OCI-M1 (cell line): ENCODE results near the gene TPPP.

Experiments
- DNase-seq: peaks from one replicate; lab custom pipeline; 2025; lab: John Stamatoyannopoulos, UW

Gene TPPP

DNA sequence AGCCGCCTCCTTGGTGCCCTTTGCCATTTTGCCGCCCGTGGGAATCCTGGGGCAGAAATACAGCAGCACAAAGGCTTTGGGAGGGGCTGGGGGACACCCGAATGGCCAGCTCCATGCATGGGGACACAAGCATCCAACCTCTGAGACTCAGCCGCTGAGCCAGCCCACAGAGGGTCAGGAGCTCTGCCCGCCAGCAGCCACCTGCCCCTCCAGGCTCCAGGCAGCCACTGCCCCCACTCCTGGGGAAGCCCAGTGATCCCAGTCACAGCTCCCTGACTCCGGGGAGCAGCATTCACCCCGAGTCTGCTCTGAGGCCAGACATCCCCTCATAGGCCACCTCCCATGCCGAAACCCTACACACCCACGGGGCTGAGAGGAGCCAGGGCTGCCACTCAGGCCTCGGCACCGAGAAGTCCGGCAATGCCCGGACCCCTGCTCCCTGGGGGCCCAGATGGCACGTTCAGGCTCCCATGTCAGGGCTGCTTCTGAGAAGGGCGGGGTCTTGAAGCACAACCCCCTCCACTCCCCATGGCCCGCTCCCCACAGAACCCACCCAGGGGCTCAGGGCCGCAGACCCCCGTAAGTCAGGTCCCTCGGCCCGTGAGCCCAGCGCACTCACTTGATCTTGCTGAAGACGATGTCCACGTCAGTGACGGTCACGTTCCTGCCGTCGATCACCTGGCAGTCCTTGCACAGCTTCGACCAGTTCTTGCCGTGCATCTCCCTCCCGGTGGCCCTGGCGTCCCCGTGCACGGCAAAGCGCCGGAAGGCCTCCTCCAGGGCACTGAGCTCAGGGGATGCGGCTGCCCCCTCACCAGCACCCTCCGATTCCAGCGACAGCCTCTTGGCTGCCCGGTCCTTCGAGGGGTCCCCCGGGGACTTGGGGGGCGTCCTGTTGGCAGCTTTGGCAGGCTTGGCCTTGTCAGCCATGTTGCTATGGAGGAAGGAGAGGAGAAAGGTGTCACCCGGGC lies 15.7 kb downstream of the TPPP start:
- DNase-seq, result no peak

DNA sequence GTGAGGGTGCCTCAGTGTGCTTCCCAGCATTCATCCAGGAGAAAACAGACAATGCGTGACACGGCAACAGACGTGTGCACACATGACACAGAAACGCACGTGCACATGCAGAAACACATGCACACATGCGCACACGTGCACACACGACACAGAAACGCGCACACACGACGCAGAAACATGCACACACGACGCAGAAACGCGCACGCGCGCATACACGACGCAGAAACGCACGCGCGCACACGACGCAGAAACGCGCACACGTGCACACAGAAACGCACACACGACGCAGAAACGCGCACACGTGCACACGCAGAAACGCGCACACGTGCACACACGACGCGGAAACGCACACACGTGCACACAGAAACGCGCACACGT lies 16.5 kb downstream of the TPPP start:
- DNase-seq, result no peak

DNA sequence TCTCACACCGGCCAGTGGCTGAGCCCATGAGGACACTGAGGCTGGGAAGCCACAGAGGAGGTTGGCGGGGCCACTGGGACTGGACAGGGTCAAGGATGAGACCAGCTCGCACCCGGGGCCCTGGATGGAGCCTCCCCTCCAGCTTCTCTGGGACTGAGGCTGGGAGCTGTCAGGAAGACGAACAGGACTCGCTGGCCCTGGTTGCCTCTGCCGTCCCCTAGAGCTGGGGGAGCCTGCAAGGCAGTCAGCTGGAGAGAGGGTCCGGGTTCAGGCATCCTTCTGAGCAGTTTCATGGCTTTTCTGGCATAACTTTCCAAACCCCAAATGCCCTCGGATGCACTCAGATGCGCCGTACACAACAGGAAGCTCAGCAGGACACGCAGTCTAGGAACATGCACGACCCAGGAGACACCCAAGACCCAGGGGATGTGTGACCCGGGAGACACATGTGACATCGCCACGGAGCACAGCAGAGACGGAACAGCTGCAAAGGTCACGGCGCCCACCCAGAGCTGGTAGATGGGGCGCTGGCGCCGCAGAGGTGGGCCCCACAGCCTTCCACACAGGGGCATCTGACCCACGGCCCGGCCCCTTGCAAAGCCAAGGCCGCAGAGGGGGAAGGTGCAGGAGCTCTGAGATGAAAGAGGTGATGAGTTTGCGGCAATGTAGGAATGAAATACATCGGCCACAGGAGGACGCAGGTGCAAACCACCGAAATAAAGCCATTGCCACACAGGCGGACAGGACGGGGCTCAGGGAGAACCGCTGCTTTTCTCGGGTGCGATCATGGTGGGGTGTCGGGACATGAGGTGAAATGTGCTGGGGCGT lies 17.1 kb downstream of the TPPP start:
- DNase-seq, result no peak

DNA sequence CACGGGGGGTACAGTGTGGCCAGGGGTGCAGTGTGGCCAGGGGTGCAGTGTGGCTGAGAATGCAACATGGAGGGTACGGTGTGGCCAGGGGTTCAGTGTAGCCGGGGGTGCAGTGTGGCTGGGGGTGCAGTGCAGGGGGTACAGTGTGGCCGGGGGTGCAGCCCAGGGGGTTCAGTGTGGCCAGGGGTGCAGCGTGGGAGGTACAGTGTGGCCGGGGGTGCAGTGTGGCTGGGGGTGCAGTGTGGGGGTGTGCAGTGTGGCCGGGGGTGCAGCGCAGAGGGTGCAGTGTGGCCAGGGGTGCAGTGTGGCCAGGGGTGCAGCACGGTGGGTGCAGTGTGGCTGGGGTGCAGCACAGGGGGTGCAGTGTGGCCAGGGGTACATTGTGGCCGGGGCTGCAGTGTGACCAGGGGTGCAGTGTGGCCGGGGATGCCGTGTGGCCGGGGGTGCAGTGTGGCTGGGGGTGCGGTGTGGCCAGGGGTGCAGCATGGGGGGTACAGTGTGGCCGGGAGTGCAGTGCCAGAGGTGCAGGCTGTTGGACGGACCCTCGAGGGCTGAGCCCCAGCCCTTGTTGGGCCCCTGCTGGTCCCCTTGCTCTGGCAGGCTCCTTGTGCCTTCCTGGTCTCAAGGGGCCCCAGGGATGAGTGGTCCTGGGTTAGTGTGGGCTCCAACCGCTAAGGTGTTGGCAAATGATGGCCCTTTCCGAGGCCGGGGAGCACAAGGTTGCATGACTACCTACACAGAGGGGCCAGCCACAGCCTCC lies 17.9 kb downstream of the TPPP start:
- DNase-seq, result no peak

DNA sequence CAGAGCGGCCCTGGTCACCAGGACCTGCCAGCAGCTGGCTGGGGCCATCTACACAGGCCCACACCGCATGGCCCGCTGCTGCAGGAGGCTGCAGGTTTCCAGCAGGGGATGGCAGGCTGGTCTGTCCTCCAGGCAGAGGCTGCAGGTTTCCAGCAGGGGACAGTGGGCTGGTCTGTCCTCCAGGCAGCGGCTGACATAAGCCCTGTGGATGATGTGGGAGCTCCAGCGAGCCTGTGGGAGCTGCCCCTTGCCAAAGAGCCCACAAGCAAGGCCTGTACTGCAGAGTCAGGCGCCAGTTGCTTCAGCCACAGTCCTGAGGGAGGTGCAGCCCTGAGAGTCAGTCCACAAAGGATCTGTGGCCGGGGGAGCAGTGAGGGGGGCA lies 18.5 kb downstream of the TPPP start:
- DNase-seq, result no peak

DNA sequence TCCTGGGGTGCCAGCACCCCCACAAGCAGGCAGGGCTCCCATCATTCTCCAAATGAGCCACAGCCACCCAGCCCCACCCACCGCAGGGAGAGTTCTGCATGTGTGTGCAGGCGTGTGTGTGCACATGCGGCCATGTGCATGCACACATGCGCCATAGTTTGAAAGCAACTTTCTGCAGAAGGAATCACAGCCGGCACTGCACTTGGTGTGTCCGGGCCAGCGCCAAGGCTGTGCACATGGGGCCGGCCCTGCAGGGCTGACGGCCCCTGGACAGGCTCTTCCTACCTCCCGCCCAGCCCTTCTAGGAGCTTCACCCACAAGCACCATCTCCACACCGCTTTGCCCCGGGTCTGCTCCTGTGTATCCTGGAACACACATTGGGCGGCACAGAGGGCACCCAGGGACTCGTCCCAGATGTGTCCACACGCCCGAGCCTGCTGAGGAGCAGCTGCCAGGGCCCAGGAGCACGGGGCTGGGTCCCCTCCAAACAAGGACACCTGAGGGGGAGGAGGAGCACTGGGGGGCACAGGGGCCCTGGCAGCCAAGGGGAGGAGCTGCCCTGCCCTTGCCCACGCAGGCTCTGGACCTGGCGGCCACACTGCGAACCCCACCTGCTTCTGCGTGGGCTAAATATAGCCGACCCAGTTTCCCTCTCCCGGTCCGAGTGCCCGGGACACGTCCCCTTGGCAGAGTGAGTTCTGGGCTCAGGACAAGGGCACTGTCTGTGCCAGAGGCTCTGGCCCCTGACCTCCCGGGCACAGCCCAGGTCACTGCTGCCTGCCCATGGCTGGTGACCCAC lies 19.1 kb downstream of the TPPP start:
- no peak for DNase-seq

DNA sequence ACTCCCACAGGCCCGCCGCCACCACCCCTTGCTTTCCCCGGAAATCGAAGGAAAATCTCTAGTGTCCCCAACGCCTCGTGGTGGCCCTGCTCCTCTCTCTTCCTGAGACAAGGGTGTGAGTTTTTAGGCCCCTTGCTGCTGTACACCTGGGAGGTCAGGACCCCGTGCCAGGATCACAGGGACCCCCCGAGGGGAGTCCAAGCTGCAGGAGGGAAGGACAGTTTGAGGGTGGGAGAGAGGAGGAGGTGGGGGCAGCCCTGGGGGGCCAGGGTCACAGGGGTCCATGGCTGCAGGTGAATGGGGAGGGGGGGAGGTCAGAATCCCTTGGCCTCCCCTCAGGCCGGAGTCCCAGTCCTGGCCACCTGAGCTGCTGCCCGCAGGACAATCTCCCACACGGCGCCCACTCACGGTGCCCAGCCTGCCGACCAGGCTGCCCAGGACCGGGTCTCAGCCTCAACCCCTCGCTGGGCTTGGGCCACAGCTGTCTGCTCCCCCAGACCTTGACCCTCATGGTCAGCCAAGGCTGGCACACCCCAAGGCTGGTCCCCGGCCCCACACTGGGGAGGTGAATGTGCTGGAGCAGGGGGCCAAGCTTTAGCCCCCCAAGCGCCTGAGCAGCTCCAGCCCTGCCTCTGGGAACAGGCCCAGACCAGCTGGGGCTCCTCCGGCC lies 19.9 kb downstream of the TPPP start:
- no peak for DNase-seq

DNA sequence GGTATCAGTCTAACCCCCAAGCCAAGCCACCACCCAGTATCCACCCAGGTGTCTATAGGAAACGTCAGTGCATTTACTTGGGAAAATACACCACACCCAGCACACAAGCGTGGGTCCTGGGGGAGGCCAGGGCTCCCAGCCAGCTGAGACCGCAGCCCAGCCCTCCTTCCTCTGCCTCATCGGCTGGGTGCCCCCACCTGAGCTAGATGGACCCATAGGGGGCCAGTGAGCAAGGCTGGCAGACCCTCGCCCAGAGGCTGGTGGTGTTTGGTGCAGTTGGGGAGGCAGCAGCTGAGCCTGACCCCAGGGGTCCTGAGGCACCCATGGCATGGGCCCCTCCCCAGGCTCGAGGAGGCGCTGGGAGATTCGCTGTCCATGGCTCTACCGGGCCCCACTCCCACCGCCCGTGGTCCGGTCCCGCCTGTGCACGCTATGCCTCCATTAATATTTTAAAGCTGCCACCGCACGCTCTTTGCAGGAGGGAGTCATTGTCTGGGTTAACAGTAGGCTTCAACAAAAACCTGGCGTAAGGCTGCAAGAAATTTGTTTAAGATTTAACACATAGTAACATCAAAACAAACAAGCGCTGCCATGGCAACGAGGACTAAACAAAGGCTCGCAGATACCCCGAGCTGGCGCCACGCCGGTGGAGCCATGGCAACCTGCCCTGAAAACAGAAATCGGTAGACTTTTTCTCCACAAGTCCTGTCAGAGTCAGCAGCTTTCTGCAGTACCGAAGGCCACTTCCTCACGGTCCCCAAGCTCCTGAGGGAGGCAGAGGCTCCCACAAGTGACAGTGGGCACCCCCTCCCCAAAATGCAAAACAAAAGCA lies 20.6 kb downstream of the TPPP start:
- peak; percentile 52 for DNase-seq

DNA sequence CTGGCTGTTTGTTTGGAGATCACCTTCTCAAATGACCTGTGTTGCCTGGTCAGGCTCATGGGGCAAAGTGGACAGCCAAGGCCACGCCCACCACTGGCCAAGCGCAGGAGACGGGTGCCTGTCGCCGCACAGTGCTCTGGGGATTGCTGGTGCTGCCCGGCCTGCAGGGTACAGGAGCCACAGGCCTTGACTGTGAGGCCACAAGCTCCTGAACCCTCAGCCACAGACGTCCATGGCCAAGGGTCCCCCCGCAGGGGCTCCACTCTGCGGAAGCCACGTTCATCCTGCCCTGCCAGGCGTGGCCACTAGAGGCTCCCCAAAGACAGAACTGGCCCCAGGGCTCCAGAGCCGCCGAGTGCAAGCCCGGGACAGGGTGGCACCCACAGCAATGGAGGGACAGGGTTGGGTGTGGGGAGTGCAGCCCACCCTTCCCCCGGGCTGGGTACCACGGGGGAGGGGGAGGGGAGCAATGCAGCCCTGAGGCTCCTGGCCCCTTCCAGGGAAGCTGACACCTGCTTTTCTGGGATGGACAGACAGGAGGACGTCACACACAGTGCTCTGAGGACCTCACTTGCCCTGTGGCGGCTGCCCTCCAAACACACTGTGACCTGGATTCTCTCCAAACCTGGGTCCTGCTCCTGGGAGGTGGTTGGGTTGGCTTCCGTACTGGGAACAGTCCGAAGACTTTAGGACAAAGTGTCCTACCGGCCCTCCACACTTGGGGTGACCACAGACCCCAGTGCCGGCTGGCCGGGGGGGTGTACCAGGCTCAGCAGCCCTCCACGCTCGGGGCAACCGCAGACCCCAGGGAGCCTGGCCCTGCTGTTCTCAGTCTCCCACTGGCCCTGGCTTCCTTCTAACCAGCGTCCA lies 21.5 kb downstream of the TPPP start:
- DNase-seq, result peak; percentile 72

DNA sequence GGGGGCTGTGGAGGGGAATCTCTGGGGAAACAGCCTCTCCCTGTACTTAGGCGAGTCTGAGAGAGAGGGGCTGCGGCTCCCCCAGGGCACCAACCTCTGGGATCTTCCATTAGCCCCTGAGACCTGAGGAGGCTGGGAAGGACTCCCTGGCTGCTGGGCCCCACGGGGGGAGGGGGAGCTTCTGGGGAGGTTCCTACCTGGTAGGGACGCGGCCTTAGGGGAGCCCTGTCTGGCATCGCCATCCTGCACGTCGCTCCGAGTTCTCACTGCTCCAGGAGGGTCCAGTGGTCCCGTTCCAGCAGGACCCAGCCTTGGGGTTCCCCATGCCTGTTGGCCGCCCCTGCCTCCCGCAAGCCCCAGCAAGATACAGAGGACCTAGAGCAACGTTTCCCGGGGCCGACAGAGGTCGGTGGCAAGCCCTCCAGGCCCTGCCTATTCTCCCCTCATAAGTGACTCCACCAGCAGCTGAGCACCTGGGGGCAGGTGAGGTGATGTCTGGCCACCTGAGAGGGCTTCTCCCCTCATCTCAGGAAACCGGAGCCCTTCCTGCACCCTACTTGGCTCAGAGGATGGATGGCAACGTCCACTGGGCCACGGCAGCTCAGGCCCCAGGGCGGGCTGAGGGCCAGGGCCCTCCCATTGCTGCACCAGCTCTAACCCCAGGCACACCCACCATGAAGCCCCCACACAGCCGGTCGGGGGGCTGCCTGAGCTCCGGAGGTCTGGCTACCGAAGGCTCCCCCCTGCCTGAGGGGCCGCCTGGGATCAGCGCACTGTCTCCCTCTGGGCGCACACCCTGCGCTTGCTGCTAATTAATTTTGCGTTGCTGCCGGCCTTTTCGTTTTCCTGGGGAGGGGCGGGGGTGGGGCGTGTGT lies 22.5 kb downstream of the TPPP start:
- no peak for DNase-seq

DNA sequence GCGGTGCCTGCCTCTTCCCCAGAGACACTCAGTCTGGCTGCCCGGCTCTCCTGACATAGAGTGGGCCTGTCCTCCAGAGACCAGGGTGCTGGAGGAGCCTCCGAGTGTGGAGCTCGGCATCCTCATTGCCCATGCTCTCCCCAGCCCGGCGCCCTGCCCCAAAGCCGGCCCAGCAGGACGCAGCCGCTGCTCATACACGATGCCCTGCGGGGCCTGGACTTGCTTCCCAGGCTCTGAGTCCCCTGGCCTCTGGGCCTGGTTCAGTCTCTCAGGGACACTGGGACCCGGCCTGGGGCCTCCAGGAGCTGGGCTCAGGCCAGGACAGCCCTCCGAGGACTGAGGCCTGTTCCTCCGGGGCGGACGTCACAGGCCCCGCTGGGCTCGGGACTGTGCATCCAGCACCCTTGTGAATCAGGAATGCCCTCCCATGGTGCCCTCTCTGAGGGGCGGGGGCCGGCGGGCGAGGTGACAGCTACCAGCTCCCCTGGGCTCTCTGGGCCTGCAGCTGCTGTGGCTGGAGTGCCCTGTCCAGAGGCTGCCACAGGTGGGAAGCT lies 23.2 kb downstream of the TPPP start:
- no peak for DNase-seq

DNA sequence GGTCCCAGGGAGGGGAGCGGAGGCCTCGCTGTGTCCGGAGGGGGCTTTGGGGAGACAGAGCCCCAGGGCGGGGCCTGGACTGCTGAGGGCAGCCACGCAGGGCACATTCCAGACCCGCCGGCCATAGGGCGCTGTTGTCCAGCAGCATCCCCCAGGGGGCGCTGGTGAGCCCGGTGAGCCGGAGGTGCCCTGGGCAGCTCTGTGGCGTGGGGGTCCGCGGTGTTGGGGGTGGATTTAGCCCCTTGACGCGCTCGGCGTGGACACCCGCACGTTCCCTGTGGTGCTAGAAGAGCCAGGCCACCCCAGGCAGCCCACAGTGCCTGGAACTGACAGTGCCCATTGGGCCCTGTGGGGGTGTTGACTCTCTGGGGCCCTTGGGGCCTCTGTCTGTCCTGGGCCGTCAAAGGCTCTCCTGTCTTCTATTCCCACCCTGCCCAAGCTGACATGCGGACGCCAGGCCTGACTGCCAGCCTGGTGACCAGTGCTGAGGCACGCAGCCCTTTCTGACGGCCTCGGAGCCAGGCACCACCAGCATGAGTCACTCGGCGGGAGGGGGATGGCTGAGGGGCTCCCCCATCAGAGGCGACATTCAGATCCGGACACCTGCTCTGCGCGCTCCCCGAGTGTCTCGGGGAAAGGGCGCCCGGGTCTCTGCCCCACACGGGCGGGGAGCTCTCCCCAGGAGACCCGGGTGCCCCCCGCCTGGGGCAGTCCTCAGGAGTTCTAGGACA lies 23.9 kb downstream of the TPPP start:
- DNase-seq, result peak; percentile 26

DNA sequence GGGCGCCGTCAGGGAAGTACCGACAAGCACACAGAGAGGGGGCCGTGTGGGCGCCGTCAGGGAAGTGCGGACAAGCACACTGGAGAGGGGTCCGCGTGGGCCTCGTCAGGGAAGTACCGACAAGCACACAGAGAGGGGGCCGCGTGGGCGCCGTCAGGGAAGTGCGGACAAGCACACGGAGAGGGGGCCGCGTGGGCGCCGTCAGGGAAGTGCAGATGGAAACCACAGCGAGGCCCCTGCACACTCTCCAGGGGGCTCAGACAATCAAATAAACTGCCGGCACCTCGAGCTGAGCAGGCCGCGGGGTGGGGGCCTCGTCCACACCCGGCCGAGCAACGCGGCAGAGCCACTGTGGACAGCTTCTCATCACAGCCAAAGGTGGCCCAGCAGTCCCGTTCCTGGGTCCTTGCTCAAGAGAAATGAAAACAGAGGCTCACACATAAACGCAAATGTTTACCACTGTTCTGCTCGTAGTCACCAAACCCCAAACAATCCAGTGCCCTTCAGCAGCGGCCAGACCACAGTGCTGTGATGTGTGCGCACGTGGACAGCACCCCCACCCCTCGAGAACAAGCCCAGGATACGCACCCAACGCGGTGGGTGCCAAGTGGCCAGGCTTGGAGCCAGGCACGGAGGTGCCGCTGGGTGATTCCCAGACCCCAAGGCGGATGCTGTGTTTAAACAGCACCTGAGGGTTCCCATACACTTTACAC lies 24.7 kb downstream of the TPPP start:
- no peak for DNase-seq

DNA sequence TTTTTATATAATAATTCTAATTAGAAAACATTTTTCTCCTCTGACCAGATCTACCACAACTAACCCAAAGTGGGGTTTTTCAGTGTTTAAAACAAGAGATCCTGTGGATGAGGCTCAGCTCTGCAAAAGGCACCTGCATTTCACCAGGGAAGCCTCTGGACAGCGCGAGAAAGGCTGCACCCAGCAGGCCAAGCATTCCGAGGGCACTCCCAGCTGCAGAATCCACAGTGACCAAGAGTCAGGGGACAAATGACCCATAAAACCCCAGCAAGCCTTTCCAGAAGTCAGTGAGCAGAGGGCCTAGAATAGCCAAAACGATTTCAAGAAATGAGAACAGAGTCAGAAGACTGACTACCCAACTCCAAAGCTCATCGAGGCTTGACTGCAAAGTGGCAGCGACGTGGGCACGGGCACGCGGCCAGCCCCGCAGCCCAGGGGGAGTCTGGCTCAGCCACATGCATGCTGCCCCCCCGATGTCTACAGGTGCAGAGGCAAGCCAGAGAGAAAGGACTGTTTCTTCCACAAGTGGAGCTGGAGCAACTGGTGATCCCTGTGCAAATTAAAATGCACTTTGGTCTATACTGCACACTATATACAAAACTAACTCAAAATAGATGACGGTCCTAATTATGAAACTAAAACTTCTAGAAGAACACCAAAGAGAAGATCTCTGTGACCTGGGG lies 26.2 kb downstream of the TPPP start:
- no peak for DNase-seq

DNA sequence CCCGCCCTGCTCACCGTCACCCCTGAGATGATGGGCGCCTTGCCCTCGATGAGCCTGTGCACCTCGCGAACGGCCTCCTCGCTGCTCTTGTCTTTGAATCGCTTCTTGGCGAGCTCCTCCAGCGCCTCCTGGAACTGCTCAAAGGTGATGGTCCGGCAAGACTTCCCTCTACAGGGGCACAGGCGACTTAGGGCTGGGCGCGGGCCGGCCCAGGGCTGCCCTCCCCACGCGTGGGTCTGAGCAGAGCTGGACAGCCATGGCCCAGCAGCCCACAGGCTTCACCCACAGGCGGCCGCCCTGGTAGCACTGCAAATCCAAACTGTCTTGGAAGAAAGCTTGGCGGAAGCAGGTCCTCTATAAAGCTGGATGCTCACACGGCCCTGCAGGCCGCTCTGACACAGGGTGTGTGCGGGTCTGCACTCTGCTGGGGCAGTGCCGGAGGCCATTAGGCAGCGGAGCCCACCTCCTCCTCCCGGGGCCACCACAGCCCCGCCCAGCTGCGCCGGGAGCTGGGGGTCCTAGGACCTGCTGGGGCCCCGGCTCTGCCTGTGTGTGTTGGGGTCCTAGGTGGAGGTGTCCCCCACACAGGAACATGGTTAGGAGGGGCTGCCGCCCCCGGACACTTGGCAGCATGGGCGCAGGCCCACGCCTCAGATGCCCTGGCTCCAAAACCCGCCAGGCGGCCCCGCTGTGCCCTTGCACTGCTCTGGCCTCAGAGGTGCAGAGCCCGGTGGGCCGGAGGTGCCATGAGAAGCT lies 27.0 kb downstream of the TPPP start:
- no peak for DNase-seq
